Mammary epithelial cell (primary cell): ENCODE data around the gene TIMMDC1.

Experiments
- CTCF ChIP-seq, 2 donors: IDR thresholded peaks in 1 of 2; conservative IDR thresholded peaks in 1 of 2; 2 replicates each; pipeline ENCODE4 v1.5.1; 2011 to 2012; ENCODE audit warnings: inconsistent platforms in 2 of 2, low read length in 2 of 2, mild to moderate bottlenecking in 2 of 2, control low read depth in 1 of 2, low read depth in 1 of 2; ENCODE audit not compliant: insufficient read depth in 1 of 2; ENCODE audit errors: extremely low read depth in 1 of 2
- EZH2 ChIP-seq: IDR thresholded peaks from 2 replicates; pipeline ENCODE4 v1.6.1; 2012; ENCODE audit warnings: low read length, inconsistent platforms, borderline replicate concordance

- TF ChIP-seq EZH2 (no peak), CTCF (conservative IDR thresholded peaks at IDR 0.05 in 1 of 2, IDR thresholded peaks at IDR 0.05 in 1 of 2; ENCODE audit: extremely low read depth in 1 of 2, insufficient read depth in 1 of 2, low read depth in 1 of 2, low read length in 2 of 2) (no peak)
These were observed 29.4 kb downstream of the TIMMDC1 start for GRCh38 chr3:119527714-119528113.
